ENCODE data around the gene MAP7D2.

- no peak for TF ChIP-seq YY1 (IDR thresholded peaks at IDR 0.05; ENCODE audit: extremely low read depth, insufficient replicate concordance, low read depth, low read length)
- TF ChIP-seq CTCF (IDR thresholded peaks at IDR 0.05 in 2 of 3, conservative IDR thresholded peaks at IDR 0.05 in 1 of 3; ENCODE audit: borderline replicate concordance in 1 of 3, insufficient read depth in 1 of 3, low read depth in 2 of 3, low read length in 2 of 3) = no peak
- no peak for TF ChIP-seq CEBPB (IDR thresholded peaks at IDR 0.05; ENCODE audit: low read depth)
- no peak for TF ChIP-seq EGR1 (IDR thresholded peaks at IDR 0.05; ENCODE audit: low read depth)
These were observed 57.1 kb downstream of the MAP7D2 start for GRCh38 chrX:20059467-20060128.

All from HCT116 (cell line).